Fibroblast of mammary gland (primary cell): ENCODE data around the gene TSHZ2.

Experiments used
- DNase-seq: peaks from one replicate; pipeline ENCODE4 v3.0.0-alpha.2; 2010; ENCODE audit warnings: low read depth
- H3K4me3 ChIP-seq: 2 replicates; pipeline ENCODE4 v1.5.1; 2011; ENCODE audit warnings: low read depth, mild to moderate bottlenecking, low read length, moderate library complexity; ENCODE audit not compliant: control insufficient read depth
- CTCF ChIP-seq: conservative IDR thresholded peaks from 2 replicates; pipeline ENCODE4 v1.5.1; 2011; ENCODE audit warnings: low read depth, low read length, inconsistent platforms; ENCODE audit not compliant: control insufficient read depth, insufficient read depth

The TSHZ2 gene

GRCh38 chr20:53369871-53370270, 397.7 kb downstream of the TSHZ2 start:
- no peak overlapping the region for H3K4me3 ChIP-seq
- no peak for TF ChIP-seq CTCF
- DNase-seq: no peak

GRCh38 chr20:53370345-53370961, 398.3 kb downstream of the TSHZ2 start:
- no peak for TF ChIP-seq CTCF
- DNase-seq: no peak
- no peak overlapping the region for H3K4me3 ChIP-seq

GRCh38 chr20:53371216-53371615, 399.1 kb downstream of the TSHZ2 start:
- no peak for TF ChIP-seq CTCF
- DNase-seq: no peak
- H3K4me3 ChIP-seq: no peak overlapping the region

- H3K4me3 ChIP-seq: no peak overlapping the region
- DNase-seq: no peak
- no peak for TF ChIP-seq CTCF
Observed at GRCh38 chr20:53376021-53376420, 403.9 kb downstream of the TSHZ2 start.

GRCh38 chr20:53379014-53379832, 407.1 kb downstream of the TSHZ2 start:
- no peak for TF ChIP-seq CTCF
- no peak for DNase-seq

GRCh38 chr20:53379833-53380120, 407.6 kb downstream of the TSHZ2 start:
- TF ChIP-seq CTCF: no peak
- no peak overlapping the region for H3K4me3 ChIP-seq
- DNase-seq: no peak

More at GRCh38 chr20:53379014-53379832, 407.1 kb downstream of the TSHZ2 start:
- no peak overlapping the region for H3K4me3 ChIP-seq
